WI38 (cell line): ENCODE results near the gene MARCO.
"Not testable (repeated sequence)": the region's sequence is repeated elsewhere in the genome, so short reads cannot be mapped to it uniquely, and the experiment has no call there.

Source experiments
- H3K4me3 ChIP-seq: 2 replicates; pipeline ENCODE4 v1.5.1; 2011; ENCODE audit warnings: low read depth, mild to moderate bottlenecking, control low read depth, low read length
- TF ChIP-seq, protein P1 (sequence below): IDR thresholded peaks from 2 replicates; pipeline ENCODE4 v1.5.1; 2012; ENCODE audit warnings: low read depth, mild to moderate bottlenecking, control low read depth, low read length

The MARCO gene

DNA sequence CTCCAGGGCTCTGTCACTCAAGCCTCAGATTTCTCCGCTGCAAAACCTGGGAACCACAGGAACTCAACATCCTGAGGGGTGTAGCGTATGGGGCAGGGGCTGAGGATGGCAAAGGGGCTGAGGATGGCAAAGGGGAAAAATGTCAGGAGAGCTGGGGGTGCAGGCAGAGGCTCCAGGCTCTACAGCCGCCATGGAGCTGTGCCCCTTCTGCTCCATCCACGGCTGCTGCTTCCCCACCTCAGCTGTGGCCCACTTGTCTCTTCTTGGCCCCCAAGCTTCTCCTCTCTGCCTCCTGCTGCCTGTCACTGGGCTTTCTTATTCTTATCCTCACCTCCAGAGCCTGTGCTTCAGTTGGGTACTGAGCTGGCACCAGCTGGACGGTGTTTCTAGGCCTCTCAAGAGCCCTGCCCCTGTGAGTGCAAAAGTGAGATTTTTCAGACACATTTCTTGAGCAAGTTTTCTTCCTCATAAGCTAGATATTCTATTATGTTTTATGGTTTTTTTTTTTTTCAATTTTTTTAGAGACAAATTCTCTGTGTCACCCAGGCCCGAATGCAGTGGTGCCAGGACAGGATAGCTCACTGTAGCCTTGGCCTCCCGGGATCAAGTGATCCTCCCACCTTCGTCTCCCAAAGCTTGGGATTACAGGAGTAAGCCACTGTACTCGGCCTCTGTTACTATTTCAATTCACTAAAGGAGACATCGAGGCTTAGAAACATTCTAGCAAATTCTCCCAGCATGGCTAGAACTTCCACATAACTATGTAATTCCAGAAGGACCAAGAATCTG lies 49.0 kb downstream of the MARCO start:
- TF ChIP-seq, protein P1, sequence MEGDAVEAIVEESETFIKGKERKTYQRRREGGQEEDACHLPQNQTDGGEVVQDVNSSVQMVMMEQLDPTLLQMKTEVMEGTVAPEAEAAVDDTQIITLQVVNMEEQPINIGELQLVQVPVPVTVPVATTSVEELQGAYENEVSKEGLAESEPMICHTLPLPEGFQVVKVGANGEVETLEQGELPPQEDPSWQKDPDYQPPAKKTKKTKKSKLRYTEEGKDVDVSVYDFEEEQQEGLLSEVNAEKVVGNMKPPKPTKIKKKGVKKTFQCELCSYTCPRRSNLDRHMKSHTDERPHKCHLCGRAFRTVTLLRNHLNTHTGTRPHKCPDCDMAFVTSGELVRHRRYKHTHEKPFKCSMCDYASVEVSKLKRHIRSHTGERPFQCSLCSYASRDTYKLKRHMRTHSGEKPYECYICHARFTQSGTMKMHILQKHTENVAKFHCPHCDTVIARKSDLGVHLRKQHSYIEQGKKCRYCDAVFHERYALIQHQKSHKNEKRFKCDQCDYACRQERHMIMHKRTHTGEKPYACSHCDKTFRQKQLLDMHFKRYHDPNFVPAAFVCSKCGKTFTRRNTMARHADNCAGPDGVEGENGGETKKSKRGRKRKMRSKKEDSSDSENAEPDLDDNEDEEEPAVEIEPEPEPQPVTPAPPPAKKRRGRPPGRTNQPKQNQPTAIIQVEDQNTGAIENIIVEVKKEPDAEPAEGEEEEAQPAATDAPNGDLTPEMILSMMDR, result no peak
- no peak overlapping the region for H3K4me3 ChIP-seq

DNA sequence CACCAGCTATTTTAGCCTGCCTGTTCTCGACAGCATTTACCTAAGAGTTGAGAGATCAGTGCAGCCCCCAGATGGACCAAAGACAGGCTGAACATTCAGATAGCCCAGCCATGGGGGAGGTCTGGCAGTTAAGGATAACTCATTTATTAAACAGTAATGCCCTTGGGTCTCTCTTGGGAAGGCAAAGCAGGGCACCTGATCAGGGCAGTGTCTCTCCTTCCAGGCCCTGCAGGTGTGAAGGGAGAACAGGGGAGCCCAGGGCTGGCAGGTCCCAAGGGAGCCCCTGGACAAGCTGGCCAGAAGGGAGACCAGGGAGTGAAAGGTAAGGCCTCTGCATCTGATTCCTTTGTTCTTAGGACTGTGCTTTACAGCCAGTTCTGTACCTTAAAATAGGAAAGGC lies 49.6 kb downstream of the MARCO start:
- H3K4me3 ChIP-seq, result no peak overlapping the region
- TF ChIP-seq, protein P1, result no peak

DNA sequence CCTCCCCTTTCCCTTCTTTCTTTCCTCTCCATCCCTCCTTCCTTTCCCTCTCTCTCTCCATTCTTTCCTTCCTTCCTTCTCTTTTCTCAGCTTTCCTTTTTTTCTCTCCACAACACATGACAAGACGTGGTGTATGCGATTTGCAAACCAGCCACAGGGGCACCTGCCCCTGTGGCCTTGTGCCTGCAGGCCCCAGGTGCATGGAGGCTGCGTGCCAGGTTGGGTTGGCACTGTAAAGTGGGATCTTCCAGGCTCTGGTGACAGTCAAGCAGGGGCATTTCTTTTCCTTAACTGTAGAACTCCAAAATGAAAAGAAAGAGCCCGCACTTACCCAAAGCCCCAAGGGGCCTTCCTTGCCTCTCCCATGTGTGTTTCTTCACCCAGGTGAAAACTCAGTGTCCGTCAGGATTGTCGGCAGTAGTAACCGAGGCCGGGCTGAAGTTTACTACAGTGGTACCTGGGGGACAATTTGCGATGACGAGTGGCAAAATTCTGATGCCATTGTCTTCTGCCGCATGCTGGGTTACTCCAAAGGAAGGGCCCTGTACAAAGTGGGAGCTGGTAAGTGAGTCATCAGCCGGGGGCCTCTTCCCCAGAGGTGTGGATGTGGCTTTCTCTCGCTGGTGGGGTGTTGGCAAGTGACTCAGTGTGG lies 50.9 kb downstream of the MARCO start:
- H3K4me3 ChIP-seq, result no peak overlapping the region
- TF ChIP-seq, protein P1, result no peak

DNA sequence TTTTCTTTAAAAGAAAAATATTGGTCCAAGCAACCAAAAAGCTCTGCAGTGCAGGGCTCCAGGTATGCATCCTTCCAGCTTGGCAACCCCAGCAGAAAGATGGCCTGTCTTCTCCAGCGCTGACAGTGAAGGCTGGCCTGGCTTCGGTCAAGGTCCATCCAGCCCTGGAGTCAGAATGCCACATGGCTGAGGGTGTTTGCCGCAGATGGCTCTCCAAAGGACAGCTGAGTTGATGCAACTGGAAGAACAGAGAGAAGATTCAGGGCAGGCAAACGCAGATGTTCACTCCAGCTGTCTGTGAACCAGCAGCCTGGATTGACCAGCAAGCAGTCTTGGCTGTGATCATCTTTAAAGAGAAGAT lies 51.4 kb downstream of the MARCO start:
- H3K4me3 ChIP-seq, result no peak overlapping the region
- TF ChIP-seq, protein P1, result no peak

DNA sequence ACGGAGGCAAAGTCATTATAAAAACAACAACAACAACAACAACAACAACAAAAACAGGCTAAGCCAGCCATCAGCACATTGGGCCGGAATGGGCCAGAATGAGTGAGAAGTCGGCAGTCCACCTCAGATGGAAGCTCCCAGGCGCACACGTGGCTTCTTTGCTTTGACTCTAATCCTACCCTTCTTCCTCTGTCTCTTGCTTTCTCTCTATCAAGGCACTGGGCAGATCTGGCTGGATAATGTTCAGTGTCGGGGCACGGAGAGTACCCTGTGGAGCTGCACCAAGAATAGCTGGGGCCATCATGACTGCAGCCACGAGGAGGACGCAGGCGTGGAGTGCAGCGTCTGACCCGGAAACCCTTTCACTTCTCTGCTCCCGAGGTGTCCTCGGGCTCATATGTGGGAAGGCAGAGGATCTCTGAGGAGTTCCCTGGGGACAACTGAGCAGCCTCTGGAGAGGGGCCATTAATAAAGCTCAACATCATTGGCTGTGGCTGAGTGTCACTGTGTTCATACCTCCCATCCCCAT lies 52.2 kb downstream of the MARCO start:
- H3K4me3 ChIP-seq, result no peak overlapping the region
- TF ChIP-seq, protein P1, result no peak

DNA sequence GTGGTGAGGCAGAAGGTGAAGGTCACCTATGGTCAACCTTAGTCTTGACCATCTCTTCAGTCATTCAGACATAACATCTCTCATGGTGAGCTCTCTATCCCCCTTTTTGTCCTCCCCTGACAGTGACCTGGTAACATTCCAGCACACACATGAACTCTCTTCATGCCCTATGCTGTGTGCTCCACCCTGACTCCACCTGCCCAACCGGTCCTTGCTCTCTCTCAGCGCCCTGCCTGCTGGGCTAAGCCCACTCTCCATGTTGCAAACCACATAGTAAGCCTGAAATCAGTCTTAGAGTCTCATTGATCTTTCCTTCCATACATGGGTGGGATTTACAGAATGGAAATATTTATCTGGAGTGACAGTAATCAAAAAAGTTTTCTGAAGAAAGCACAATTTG lies 52.8 kb downstream of the MARCO start:
- TF ChIP-seq, protein P1, result no peak
- no peak overlapping the region for H3K4me3 ChIP-seq

DNA sequence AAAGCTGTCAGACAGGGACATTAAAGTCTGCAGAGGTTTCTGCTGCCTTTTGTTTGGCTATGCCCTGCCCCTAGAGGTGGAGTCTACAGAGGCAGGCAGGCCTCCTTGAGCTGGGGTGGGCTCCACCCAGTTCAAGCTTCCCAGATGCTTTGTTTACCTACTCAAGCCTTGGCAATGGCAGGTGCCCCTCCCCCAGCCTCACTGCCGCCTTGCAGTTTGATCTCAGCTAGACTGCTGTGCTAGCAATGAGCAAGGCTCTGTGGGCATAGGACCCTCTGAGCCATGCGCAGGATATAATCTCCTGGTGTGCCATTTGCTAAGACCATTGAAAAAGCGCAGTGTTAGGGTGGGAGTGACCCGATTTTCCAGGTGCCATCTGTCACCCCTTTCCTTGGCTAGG lies 61.9 kb downstream of the MARCO start:
- not testable (repeated sequence) for H3K4me3 ChIP-seq
